B cell (primary cell): ENCODE measurements around the gene MRM2. TPM values are rescaled to one million over a fixed set of nuclear protein-coding genes. Genes with fewer than 3 reads are reported as not detected.

ENCODE experiments used
- ATAC-seq: fragments of 200-7000 bp; cut with Tn5 transposase; one replicate; pipeline ENCODE4 v1.10.0; 2021; ENCODE audit warnings: low read depth, mild to moderate bottlenecking, moderate number of reproducible peaks, moderate library complexity
- CTCF ChIA-PET: fragments of 350-600 bp; sonication (Branson Sonifier 250); formaldehyde crosslinking; loops from one replicate; lab custom pipeline; 2021; ENCODE audit warnings: antibody characterized with exemption, inconsistent platforms; lab: Charles Lee
- POLR2A ChIA-PET: fragments of 350-600 bp; sonication (Branson Sonifier 250); formaldehyde crosslinking; loops from one replicate; lab custom pipeline; 2021; ENCODE audit warnings: antibody characterized with exemption; lab: Charles Lee
- DNase-seq: peaks from one replicate; pipeline ENCODE4 v3.0.0; 2013
- H2AFZ ChIP-seq: 2 replicates; pipeline ENCODE4 v1.6.1; 2012; ENCODE audit warnings: mild to moderate bottlenecking, low read depth, low read length; ENCODE audit not compliant: insufficient read depth, poor library complexity, severe bottlenecking
- H3K27ac ChIP-seq, 2 donors: 1 replicate in 1 of 2; 2 replicates in 1 of 2; pipeline ENCODE4 v1.5.1; 2012 to 2013; ENCODE audit warnings: low read length in 2 of 2, mild to moderate bottlenecking in 2 of 2, moderate library complexity in 1 of 2
- H3K27me3 ChIP-seq, 4 experiments: fragments of 200-600 bp in 1 of 4; sonication (generic) in 1 of 4; replicated peaks in 1 of 4; 1 replicate in 2 of 4; 2 replicates in 2 of 4; pipeline versions ENCODE4 v1.6.1 to v1.7.0; 2013 to 2016; ENCODE audit warnings: low read length in 3 of 4, mild to moderate bottlenecking in 2 of 4, mixed read lengths in 1 of 4, moderate library complexity in 1 of 4; ENCODE audit not compliant: insufficient read depth in 4 of 4, control insufficient read depth in 3 of 4; ENCODE audit errors: control extremely low read depth in 1 of 4
- H3K36me3 ChIP-seq, 2 experiments: replicated peaks in 1 of 2; 1 replicate in 1 of 2; 2 replicates in 1 of 2; pipeline versions ENCODE4 v1.6.1 to v1.7.1; 2013; ENCODE audit warnings: low read length in 1 of 2; ENCODE audit not compliant: insufficient read depth in 2 of 2, control insufficient read depth in 1 of 2; ENCODE audit errors: control extremely low read depth in 1 of 2, extremely low read depth in 1 of 2
- H3K4me1 ChIP-seq, 2 donors: fragments of 200-600 bp in 1 of 2; sonication (generic) in 1 of 2; 1 replicate in 1 of 2; 2 replicates in 1 of 2; pipeline versions ENCODE4 v1.5.1 to v1.6.1; 2013 to 2017; ENCODE audit warnings: low read length in 2 of 2; ENCODE audit not compliant: control insufficient read depth in 2 of 2, insufficient read depth in 2 of 2
- H3K4me2 ChIP-seq: replicated peaks from 2 replicates; pipeline ENCODE3; 2012; ENCODE audit warnings: mild to moderate bottlenecking, low read depth, low read length; ENCODE audit not compliant: poor library complexity, severe bottlenecking
- H3K4me3 ChIP-seq, 5 experiments: fragments of 200-600 bp in 1 of 5; sonication (generic) in 1 of 5; 1 replicate in 3 of 5; 2 replicates in 2 of 5; pipeline versions ENCODE4 v1.5.1 to v1.7.0; 2011 to 2016; ENCODE audit warnings: low read length in 4 of 5, mild to moderate bottlenecking in 4 of 5, low read depth in 2 of 5, control low read depth in 1 of 5, moderate library complexity in 1 of 5; ENCODE audit not compliant: insufficient read depth in 1 of 5; ENCODE audit errors: control extremely low read depth in 1 of 5, extremely low read depth in 1 of 5
- H3K79me2 ChIP-seq: fragments of 200-600 bp; sonication (generic); one replicate; pipeline ENCODE4 v1.6.0; 2016; ENCODE audit warnings: low read length; ENCODE audit not compliant: control insufficient read depth, insufficient read depth
- H3K9ac ChIP-seq: fragments of 200-600 bp; sonication (generic); 2 replicates; pipeline ENCODE4 v1.6.1; 2017; ENCODE audit warnings: mild to moderate bottlenecking, low read length, moderate library complexity
- H3K9me3 ChIP-seq, 3 donors: one replicate each; pipeline versions ENCODE4 v1.6.1 to v1.7.1; 2013; ENCODE audit warnings: low read length in 2 of 3; ENCODE audit not compliant: control insufficient read depth in 2 of 3, insufficient read depth in 1 of 3; ENCODE audit errors: control extremely low read depth in 1 of 3
- H4K20me1 ChIP-seq: 2 replicates; pipeline ENCODE4 v1.6.0; 2012; ENCODE audit warnings: mild to moderate bottlenecking, low read length; ENCODE audit not compliant: insufficient read depth, control insufficient read depth, poor library complexity, severe bottlenecking
- H3K27ac Mint-ChIP-seq: one replicate; pipeline ENCODE4 v1.8.0; 2021; ENCODE audit warnings: mixed read lengths
- H3K27me3 Mint-ChIP-seq: one replicate; pipeline ENCODE4 v1.8.0; 2021; ENCODE audit warnings: mixed read lengths
- H3K4me1 Mint-ChIP-seq: one replicate; pipeline ENCODE4 v1.8.0; 2021; ENCODE audit warnings: mixed read lengths
- H3K4me3 Mint-ChIP-seq: one replicate; pipeline ENCODE4 v1.8.0; 2021; ENCODE audit warnings: mixed read lengths
- H3K9me3 Mint-ChIP-seq: one replicate; pipeline ENCODE4 v1.8.0; 2022; ENCODE audit warnings: mixed read lengths; ENCODE audit not compliant: insufficient read depth
- CTCF ChIP-seq: fragments of 200-600 bp; IDR thresholded peaks from one replicate; pipeline ENCODE4 v1.8.0; 2022; ENCODE audit warnings: antibody characterized with exemption, mild to moderate bottlenecking
- EZH2 ChIP-seq: IDR thresholded peaks from 2 replicates; pipeline ENCODE4 v1.6.1; 2012; ENCODE audit warnings: borderline replicate concordance, low read depth, mild to moderate bottlenecking, moderate library complexity, low read length; ENCODE audit not compliant: insufficient read depth, poor library complexity, severe bottlenecking
- WGBS: methylation state at CpG from one replicate; pipeline ENCODE4 v1.1.5; 2013; ENCODE audit warnings: missing lambda C conversion rate; ENCODE audit not compliant: insufficient coverage; 5-methylcytosine and 5-hydroxymethylcytosine counted together
- intact Hi-C: fragments of 100-400 bp; cut with micrococcal nuclease; formaldehyde crosslinking; loops from one replicate; pipeline ENCODE4 v1.10.0; 2022
- polyA plus RNA-seq: library from polyadenylated mRNA; depleted of rRNA; stranded (reverse); fragments of >200 nt; gene quantifications from 2 replicates; pipeline ENCODE4 v1.2.3, GENCODE V29; 2012
- total RNA-seq, 2 donors: library from RNA; stranded (reverse); fragments of 120-200 nt in 1 of 2; gene quantifications; 1 replicate in 1 of 2; 2 replicates in 1 of 2; pipeline versions ENCODE4 v1.2.3 to v1.2.4, GENCODE V29; 2013 to 2022

MRM2 gene
- total and polyA plus RNA-seq, 2 donors (not counting 1 experiment from before 2014, with no cell fraction given) = 9.2 to 29.0 TPM

GRCh38 chr7:2203766-2204300, 38.2 kb downstream of the MRM2 start:
- WGBS = 69% methylated on average over 13 of the region's 13 CpGs
- Mint-ChIP-seq H3K9me3 (no peaks in the 10 kb centered on the region), H3K27ac (no peak overlapping the region), H3K4me3 (no peak overlapping the region), H3K4me1 (peaks cover 15% of the 10 kb centered on the region), H3K27me3 (no peaks in the 10 kb centered on the region)
- Histone ChIP-seq H3K4me1 (peaks cover 0 to 14% of the 10 kb centered on the region in 2 donors), H3K27me3 (no peaks in the 10 kb centered on the region), H3K4me3 (no peak overlapping the region), H3K4me2 (peak overlapping the region; percentile 17), H3K79me2 (peaks cover 34% of the 10 kb centered on the region), H3K36me3 (peaks cover 0 to 35% of the 10 kb centered on the region in 2 experiments), H3K9me3 (no peaks in the 10 kb centered on the region), H3K27ac (no peak overlapping the region), H2AFZ (no peak overlapping the region), H4K20me1 (peaks cover 9% of the 10 kb centered on the region), H3K9ac (no peak overlapping the region)
- ATAC-seq (peak; percentile 54), DNase-seq (peak; percentile 32)
- TF ChIP-seq CTCF (no peak), EZH2 (no peak)
- CTCF ChIA-PET = interaction anchor here (1.0 to 1.5 kb wide), 2 partner anchors 13 to 144 kb away, joined by 4 to 5 read pairs; no protein-coding TSS in a partner anchor
- POLR2A ChIA-PET = interaction anchor here (0.5 kb wide), 1 partner anchor 439 kb away, joined by 6 read pairs; no protein-coding TSS in a partner anchor
- intact Hi-C loops = no loop called here
